ENCODE measurements around the gene THAP4.

The THAP4 gene

GRCh38 chr2:241542278-241542605, 94.7 kb downstream of the THAP4 start:
- no peak for FAIRE-seq

DNA sequence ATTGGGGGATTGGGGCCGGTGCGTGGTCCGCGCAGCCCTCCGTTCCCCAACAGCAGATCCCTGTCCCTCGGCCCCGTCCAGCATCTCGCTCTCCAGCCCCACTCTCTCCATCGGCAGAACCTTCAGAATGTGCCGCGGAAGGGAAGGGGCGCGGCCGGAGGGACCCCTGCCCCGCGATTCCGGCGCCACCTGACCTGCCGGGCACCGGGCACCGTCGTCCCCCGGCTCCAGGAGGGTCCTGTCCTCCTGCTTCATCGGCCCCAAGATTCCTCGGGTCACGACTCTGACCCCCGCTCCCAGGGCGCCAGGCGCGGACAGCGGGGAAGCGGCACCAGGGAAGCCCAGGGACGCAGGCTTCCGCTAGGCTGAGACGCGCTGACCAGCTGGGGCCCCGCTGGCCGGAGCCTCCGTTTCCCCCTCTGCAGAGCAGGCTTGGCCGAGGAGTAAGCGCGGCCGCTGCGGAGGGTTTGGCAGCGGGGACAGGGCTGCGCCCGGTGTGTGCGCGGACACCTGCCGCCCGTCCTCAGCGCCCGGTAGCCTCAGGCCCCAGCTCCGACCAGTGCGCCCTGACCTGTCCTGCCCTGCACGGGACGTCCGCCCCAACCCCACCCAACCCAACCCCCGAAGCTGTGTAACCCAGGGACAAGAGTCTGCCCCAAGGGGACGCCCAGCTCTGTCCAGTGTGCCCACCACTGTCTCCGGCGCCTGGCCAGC, 95.2 kb downstream of the THAP4 start:
- no peak for FAIRE-seq

- FAIRE-seq: no peak
Observed at GRCh38 chr2:241540771-241541561, 96.0 kb downstream of the THAP4 start.

DNA sequence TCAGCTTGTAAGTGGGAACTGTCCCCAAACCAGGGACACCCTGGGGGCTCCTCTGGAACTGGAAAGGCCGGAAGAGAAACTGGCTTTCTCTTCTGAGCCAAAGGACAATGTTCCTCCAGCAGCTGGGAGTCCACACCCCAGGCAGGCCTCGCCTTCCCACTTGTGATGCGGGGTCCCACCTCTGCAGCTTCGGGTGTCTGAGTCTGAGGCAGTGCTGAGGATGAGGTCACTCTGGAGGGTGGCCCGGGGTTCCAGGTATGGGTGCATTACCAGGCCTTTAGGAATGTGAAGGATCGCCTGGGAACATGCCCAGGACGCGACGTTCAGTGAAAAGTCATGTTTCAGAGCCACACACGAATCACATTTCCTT, 96.6 kb downstream of the THAP4 start:
- FAIRE-seq: no peak

DNA sequence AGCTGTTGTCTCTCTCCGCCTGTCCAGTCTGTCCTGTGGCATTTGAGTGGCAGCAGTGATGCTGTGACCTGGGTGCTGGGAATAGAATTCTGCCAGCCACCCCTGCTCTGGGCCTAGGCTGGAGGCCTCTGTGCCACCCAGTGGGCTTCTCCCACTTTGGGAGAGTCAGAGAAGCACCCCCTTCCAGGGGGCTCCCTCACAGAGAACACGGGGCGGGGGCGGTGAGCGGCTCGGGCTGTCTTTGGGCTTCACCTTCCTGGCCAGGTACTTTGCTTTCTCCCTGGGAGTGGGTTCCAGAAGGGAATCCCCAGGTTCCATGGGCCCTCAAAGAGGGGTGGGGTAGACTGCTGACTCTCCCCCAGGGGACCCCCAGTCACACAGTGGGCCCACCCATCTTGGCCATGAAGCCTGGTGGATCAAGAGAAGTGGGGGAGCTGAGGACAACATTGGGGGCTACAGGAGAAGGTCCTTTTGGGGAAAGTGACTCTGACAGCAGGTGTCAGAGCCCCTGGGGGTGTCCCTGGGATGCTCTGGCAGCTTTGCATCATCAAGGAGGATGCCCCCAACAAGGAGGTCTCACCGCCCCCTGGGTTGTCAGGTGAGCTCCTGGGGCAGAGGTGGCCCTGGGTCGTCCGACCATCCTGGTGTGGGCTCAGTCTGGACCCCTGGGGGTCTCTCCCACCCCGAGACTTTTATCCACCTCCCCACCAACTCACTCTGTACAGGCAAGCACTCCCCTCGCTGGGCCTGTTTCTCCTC, 97.2 kb downstream of the THAP4 start:
- no peak for FAIRE-seq

- no peak for FAIRE-seq
Observed at GRCh38 chr2:241538838-241539615, 97.9 kb downstream of the THAP4 start.

DNA sequence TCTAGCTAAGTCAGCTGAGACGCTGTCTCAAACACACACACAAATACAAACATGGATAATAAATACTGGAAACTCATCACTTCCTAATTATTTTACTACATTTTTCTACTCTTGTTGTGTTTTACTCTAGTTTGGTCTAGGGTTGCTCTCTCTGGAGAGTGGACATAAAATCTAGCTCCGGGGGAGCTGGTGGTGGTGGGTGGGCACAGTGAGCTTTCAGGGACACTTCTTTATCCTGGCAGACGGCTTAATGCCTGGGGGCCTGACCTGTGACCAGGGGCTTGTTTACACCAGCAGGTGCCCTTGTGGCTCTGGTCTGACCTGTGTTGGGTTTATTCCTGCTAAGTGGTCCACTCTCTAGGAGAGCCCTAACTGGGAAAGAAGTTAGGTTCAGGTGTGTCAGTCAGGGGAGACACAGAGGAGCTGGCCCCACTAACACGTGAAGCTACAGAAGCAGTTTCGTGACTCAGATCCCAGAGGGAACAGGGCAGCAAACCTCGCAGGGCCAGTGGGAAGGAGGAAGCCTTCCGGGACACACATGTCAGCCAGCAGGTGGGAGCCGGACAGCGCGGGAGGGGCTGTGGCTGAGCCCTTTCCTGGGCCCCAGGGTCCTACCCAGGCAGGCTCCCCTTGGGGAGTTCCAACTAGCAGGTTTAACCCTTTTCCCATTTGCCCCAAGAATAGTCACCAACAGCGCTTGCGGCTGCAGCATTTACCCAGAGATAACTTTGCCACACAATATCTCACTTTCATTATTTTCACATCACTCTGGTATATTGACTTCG, 100.9 kb downstream of the THAP4 start:
- no peak for FAIRE-seq

DNA sequence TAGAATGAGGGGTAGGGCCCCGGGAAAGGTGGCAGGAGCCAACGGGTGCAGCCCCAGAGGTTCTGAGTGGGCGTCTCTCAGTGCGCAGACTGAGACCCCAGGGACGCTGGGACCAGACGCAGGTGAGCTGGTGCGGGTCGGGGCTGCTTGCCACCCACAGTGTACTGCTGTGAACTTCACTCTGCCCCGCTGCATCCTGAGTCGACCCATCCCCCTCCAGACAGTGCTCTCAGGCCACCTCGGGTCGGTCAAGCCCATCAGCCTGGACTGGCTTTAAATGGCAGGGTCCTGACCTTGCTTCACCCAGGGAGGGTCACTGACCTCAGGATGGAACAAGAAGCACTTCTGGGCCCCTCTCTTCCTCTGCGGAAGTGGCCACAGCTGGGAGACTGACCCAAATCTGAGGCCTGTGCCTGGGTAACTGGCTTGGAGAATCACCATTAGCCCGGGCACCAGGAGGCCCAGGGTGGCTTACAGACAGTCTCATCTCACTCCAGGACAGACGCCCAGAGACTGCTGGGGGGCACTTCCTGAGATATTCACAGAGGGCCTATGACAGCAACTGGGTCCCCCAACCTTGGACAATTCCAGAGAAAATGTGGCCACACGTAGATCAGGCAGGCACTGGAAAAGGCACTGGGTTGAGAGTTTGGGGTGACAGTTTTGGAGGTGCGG, 102.1 kb downstream of the THAP4 start:
- no peak for FAIRE-seq
